ENCODE data around the gene MED9.

Gene MED9

DNA sequence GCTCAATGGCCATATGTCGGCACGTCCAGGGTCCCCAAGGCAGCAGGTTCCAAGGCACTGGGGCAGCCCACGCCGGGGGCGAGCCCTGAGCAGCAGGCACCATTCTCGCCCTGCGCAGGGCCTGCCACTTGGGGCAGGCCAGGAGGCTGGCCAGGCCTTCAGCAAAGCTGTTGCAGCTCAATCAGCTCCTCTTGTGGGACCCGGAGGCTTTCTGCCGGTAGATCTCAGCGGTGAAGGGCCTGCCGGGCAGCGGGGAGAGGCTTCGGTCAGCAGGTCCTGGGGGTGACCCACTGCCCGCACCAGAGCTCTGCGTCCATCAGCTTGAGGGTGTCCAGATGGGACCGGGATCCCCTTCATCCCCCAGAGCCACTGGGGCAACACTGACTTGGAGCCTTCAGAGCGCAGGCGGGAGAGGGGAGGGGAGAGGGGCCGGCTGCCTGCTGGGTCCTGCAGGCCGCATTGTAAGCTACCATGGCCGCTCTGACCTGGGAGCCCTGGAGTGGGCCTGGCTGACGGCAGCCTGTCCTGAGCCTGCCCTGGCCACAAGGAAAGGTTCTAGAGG, 28.9 kb downstream of the MED9 start:
- no peak for DNase-seq

DNA sequence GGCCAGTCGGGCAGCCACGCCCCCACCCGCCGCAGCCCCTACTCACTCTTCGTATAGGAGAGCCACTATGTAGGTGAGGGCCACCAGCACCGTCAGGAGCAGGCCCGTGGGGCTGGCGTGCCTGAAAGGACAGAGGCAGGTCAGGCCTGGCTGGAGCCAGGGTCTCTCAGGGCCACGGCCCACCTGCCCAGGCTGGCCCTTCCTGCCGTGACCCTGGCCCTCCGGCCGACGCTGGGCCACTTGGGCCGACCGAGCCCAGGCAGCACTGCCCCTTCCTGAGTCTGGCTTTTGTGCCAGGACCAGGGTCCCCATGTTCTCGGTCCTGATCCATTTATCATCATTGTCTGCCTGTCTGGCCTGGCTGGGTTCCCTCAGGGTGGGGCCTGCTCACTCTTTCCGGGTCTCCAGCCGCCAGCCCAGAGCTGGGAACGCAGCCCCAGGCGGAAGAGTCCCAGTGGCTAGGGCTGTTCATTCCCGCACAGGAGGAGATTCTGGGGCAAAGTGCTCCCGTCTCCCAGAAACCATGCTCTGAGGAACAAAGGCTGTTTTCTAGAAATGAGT, 29.5 kb downstream of the MED9 start:
- no peak for DNase-seq

DNA sequence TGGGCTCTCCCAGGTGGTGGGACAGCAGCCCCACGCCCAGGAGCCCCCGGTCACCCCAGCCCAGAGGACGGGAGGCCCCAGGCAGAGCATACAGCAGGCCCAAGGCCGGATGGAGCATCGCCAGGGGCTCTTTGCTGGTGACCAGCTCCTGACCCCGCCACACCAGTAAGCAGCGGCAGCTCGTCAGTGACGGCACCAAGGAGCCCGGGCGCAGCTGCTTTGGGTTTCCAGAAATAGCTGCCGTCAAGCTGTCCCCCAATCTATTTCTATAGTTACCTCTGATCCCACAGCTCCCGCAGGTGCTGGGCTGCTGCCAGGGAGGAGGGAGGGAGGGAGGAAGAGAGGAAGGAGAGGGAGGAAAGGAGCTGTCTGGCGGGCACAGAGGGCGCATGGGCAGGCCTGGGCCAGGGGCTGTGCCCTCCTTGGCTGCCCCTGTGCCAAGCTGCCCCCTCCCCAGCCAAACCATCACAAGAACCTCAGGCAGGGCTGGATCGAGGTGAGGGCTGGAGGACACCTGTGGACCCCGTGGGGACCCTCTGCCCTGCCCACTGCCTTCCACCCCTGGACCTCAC, 30.2 kb downstream of the MED9 start:
- no peak for DNase-seq

DNA sequence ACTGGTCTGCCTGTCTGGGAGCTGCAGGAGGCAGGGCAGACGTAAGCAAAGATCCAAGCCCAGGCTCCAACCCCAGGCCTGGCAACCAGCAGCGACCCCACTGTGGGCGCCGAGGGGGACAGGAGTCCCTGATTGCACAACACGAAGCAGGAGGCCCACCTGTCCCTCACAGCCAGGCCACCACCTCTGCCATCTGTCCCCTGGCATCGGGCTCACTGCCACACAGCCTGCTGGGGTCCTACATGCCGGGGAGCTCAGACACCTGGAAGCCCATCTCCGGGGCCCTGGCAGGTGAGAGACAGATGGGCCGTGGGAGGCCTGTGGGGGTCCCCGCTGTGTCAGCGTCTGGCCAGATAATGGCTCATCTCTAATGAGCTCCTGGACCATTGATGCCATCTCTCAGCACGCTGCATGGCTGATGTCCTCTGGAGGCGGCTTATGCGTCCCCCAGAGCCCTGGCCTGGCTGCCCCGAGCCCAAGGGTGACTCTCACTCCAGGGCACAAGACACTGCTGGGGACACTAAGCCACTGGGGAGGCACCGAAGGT, 30.7 kb downstream of the MED9 start:
- DNase-seq, result no peak

DNA sequence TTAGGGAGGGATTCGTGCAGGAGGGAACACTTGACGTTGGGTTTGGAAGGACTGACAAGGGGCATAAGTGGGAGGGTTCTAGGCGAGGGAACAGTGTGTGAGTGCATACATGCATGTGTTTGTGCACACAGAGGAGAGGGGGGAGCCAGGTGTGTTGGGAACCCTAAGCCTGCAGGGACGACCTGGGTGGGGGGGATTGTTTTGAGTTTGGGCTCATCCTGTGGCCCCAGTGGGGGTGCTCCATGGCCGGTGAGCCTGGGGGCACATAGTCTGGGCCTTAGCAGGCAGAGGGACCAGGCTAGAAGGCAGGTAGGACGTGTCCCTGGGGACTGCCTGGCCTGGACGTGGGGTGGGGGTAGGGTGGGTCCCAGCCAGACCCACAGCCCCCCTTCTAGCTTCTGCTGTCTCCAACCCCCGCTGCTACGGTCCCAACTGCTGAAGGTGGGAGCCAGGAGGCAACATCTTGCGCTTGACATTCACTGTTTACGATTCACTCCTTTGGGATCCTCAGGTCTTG, 31.3 kb downstream of the MED9 start:
- DNase-seq, result no peak

DNA sequence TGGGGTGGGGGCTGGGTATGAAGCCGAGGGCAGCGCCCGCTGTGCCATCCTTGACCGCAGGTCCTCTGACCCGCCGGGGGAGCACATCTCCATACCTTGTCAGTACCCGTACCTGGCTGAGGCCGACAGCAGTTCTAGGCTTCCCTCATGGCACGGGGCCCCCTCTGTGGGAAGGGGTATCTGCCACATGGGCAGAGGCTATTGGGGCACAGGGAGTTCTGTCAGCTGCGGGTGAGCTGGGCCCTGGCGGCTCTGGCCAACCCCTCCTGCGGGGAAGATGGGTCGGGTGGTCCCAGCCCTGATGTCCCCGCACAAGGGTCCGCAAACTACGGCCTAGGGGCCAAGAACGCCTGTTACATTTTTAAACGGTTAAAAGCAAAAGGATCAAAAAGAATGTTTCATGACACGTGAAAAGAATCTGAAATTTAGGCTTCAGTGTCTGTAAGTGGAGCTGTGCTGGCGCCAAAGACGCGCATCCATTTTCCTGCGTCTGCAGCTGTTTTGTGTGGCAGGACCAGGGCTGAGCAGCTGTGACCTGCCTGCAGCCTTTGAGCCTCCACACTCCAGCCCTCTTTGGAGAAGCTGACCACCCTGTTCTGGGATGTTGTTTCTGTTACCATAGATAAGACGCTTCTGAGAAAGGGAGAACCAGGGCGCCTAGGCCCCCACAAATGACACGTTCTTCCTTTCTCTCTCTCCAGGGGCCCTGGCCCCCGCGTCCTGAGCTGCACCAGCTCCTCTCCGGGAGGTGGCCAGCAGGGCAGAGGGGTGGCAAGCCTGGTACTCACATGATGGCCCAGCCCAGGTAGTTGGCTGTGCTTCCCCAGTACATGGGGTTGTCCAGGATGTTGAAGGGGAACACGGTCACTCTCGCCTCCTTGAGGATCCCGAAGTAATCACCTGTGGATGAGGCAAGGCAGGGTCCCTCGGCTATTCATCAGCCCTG, 32.1 kb downstream of the MED9 start:
- DNase-seq, result no peak

DNA sequence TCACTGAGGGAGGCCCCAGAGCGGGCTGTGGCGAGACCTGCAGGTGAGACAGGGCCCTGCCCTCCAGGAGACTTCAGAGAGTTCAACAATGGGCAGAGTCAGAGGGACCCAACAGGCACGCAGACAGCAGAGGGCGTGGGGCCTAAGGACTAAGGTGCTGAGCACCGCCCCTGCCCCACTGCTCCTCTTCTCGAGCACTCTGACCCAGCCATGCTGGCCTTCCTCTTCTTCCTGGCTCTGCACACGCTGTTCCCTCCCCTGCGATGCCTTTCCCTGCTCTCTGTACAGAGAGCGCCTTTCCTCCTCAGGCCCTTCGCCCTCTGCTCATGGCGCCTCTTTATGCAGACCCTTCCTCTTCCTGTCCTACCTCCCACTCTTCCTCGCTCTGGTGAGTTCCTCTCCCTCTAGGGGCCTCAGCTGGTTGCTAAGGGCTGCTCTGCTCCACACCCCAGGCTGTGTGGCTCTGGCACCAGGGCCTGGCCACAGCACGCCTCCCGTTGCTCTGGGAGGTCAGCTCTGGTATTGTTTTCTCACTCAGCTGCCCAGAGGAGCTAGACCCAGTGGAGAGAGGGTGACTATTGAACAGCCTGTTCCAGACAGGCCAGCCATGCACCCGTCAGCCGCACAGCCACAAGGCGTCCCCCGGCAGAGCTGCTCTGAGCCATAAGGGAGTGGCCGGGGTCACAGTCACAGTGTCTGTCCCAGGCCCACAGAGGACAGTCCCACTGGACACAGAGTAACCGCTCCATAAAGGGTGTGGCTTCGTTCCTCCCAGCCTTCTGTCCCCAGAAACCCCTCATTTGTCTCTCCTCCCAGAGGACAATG, 33.0 kb downstream of the MED9 start:
- no peak for DNase-seq

DNA sequence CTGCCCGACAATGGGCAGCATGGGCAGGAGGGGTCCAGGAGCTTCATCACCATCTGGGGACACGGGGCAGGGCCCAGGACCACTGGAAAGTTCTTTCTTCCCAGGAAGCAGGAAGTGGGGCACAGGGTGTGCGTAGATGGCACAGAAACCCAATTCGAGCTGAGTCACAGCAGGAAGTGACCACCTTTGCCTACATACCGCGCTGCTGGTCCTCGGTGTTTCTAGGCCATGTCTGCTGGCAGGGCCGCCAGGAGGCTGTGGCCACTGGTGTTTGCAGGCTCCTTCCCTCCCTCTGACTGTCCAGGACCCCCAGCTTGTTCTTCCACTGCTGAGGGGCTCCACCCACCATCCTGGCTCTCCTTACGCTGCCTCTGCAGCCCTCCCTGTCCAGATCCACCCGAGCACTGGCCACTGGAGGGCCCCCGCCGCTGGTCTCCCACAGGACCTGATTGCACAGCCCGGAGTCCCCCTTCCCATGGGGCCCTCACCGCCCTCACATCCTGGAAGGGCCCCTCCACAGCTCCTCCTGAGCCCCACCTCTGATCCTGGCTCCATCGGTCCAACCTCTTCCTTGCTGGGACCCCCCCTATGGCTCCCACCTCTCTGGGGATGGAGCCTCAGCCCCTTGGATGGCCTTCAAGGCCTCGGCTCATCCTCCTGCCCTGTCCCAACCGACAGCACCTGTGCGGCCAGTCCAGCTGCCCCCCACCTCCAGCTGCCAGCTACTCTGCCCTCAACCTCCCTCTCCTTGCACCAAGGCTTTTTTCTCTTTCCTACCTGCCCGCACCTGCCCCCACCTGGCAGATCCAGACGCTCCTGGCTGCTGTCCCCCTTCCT, 33.9 kb downstream of the MED9 start:
- no peak for DNase-seq

DNA sequence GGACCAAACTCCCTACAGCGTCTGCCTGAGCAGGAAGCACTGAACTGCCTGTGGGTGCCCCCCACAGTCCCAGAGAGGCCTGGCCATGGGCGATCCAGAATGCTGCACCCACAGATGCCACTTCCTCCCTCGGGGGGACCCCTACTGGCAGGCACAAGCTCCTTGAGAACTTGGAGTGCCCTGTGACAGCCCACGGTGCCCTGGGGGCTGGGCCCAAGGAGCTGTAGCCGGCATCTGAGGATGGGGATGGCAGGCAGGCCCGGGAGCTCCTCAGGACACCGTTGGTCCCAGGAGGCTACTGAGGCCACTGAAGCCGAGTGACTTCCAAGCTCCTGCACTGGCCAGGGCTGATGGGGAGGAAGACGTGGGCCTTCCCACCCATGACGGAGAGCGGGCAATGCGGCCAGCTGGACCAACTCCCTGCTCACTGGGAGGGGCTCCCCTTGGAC, 34.5 kb downstream of the MED9 start:
- no peak for DNase-seq

DNA sequence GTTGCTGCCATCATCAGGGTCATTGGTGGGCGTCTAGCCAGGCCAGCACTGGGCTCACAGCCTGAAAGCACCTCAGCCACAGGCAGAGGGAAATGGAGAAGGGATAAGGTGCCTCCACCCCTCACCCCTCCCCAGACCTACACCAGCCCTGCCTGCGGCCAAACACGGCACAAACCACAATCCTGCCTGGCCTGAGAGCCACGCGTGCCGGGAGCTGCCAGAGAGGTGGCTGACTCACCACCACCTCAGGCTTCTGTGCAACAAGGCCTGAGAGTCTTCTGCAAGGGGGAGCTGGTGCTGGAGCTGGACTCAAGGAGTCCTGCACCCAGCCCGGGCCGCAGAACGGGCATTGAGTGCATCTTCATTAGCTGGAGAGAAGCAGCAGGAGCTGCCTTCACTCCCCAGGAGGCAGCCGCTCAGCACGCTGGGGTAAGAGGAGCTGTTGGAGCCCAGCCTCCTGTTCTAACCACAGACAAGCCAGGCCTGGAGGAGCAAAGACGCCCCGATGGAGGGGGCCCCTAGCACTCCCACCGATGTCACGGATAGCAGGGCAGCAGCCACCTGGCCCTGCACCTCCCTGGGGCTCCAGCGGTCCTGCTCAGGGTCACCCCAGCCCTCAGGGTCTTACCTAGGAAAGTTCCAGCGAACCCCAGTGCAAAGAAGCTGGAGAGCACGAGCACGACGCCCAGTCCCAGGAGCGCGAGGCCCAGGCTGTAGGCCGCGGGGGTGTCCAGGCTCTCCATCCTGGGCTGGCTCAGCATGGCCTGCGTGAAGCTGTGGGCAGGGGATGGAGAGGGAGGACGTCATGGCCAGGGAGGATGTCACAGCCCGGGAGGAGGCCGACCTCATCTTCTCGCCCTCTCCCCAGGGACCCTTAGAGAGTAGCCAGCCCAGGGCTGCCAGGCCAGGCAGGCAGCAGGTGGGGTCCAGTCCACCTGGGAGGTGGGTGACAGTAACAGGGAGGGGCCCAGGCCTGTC, 35.4 kb downstream of the MED9 start:
- DNase-seq, result no peak

DNA sequence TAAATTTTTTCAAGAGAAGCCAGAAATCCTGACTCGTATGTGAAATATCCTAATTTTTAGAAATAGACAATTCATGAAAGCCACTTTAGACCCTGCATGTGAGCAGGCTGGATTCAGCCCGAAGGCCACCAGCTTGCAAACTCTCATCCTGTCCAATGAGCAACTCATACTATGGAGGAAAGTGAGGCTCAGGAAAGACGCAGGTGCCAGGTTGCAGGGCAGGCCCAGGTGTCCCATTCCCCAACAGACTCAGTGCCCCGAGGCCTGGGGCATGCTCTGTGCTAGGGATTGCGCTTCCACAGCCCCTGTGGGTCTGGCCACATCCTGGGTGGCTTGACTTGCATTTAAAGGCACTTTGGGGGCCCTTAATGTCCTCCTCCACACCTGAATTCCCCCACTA, 36.1 kb downstream of the MED9 start:
- no peak for DNase-seq

DNA sequence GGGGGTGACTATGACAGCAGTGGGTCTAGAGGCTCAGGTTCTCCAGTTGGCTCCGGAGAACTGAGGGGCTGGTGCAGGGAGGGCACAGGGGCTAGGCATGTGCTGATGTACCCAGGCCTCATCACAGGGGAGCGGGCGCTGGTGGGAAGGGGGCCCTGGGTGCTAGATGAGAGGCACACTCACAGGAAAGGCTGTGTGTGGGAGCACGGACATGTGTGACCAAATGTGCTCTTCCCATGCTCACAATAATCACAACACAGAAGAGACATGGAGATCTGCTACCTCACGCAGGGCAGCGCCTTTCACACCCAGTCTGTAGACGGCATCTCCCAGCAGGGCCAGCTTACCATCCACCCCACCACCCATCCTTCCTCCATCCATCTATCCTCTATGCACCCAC, 36.8 kb downstream of the MED9 start:
- no peak for DNase-seq

DNA sequence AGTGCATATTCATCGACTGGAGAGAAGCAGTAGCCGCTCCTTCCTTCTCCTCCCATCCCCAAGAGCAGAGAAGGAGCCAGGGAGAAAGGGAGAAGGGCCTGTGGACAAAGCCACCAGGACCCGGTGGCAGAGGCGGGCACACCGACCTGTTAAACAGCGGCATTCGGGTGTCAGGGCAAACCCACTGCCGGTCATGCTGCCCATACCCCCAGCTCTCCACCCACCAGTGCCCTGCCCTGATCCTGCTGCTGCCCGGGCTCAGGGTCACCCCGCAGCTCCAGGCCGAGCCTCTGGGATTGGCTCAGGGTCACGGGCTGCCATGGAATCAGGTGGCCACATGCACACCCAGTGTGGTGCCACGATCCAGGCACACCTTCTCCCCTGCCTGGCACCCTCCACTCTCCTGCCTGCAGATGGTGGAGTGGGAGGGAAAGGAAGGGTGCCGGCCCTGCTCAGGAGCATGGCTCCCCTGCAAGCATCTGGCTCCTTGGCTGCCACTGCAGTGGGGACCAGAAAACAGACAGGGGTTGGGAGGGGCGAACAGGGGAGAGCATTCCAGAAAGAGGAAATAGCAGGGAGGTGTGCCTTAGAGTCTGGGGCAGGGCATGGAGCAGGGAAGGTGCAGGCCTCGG, 37.7 kb downstream of the MED9 start:
- DNase-seq, result no peak

DNA sequence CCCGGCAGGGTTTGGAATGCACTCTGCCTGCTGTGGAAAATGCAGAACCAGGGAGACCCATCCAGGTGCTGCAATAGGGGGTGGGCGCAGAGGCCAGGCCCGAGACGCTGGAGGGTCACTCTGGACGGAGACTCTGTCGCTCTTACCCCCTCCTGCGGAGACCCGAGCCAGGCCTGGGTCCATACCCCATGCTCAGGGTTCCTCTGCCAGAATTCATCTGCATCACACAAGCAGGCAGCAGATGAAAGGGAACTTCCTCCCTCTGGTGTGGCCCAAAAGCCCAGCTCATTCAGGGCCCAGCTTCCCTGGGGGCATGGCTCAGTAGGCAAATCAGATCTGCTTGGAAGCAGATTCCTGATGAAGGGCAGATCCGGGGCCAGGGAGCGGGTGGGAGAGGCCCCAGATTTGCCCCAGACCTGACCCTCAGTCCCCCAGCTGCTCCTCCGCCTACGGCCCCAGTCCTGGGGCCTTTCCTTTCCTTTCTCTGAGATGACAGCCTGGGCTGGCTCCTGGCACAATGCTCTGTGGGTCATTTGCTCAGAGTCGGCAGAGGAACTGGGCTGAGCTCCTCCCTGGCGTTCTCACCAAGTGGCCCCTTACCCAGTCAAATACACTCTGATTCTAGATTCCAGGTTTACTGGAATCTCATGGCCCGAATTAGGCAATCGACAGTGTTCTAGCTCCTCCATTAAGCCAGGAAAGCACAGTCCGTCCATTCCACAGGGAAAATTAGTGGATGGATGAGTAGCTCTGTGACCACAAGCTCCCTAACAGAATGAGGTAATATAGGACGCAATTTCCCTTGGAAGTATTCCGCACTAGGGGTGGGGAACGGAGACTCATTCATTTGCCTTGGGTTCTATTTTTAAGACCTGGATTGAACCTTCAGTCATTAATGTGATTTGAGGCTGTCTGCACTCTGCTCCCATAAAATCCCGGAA, 38.5 kb downstream of the MED9 start:
- no peak for DNase-seq

DNA sequence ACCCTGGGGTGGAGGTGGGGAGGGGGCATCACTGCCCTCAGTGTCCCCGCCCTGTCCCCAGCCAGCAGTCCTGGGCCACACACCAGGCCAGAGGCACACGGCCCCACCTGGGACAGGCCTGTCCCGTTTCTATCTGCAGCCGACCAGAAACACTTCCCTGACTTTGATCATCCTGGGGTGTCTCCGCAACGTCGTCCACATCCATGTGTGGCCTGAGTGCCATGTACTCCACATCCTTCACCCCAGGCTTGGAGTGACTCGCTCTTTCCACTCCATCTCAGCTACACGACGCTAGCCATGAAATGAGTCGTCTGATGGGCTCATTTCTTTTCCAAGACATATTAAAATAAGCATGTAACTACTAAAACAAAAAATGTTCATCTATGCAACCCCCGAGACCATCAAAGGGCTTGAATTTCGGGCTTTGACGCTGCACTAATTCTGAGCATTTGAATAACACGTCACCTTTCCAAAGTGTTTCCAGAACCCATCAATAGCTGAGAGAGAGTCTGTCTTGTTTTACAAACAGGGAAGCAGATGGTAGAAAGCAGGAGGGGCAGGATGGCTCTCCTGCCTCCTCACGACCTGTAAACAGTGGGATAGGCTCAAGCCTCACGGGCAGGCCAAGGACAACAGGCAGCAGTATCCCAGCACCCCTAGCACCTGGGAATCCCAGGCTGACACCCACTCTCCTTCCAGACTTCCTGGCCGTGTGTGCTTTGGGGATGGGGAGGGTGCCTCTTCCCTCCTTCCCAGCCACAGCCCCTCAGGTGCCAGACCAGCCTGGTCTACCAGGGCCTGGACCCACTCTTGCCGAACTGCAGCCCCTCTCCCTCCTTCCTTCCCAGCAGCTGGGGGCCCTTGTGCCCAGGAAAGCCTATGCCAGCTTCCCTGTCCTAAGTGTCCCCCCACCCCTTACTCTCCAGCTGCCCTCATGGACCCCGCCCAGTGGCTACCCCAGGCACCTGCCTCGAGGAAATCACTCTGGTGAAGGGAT, 39.4 kb downstream of the MED9 start:
- DNase-seq, result no peak

DNA sequence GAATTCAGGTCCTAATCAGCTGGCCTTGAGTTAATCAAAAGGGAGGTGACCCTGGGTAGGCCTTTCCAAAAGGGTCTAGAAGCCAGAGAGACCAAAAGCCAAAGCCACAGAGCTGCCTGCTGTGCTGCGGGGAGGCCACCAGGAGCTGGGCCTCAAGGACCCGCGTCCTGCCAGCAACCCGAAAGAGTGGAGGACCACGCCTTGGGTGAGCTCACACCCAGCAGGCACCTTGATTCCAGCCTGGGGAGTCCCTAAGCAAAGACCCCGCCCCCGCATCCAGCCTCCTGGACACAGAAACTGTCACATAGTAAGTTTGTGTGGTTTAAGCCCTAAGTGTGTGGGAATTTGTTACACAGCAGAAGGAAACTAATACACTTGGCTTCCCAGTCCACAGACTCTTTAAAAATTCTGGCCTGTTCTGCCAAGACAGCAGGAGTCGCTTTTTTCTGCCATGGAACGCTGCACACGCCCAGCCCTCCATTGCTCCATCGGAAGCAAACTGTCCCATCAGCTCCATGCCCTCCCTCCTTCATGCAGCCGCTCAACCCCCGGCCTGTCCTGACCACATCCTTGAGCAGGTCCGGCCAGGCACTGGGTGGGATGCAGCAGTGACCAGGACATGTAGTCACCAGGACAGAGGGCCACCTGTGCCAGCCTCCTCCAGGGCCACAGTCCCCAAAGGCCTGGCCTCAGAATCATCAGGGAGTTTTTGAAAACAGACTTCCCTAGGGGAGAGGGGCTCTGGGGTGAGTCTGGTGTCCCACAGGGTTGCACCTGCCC, 40.3 kb downstream of the MED9 start:
- no peak for DNase-seq
